ENCODE data around the gene CCDC15. TPM values are rescaled to one million over a fixed set of nuclear protein-coding genes. Genes with fewer than 3 reads are reported as not detected.

CCDC15 gene
- total and polyA plus RNA-seq, 2 of the 4 experiments (the other 2 are of a cell fraction) = 1.1 to 2.0 TPM

- Histone ChIP-seq H4K5ac (ENCODE audit: low read depth, low read length) (no peak overlapping the region), H3K4ac (ENCODE audit: low read depth, low read length) (no peak overlapping the region), H2BK120ac (ENCODE audit: low read depth, low read length) (no peak overlapping the region), H2BK5ac (ENCODE audit: low read depth, low read length, poor library complexity, severe bottlenecking) (no peak overlapping the region), H3K36me3 (ENCODE audit: control insufficient read depth, insufficient read depth, low read length) (no peaks in the 10 kb centered on the region; the same call in 1 of the 2 replicates), H2BK15ac (ENCODE audit: low read depth, low read length) (no peak overlapping the region), H2AK9ac (replicated peaks; ENCODE audit: low read depth, low read length, poor library complexity) (no peak overlapping the region), H3K56ac (ENCODE audit: extremely low read depth, insufficient read depth, low read length) (no peak overlapping the region), H4K91ac (ENCODE audit: insufficient read depth, low read depth, low read length) (no peak overlapping the region), H3K9me1 (ENCODE audit: insufficient read depth, low read length) (no peaks in the 10 kb centered on the region), H3K79me1 (ENCODE audit: low read depth in 1 of 2, low read length in 2 of 2) (no peaks in the 10 kb centered on the region), H3K9ac (ENCODE audit: low read depth, low read length) (no peak overlapping the region), H3K14ac (replicated peaks; ENCODE audit: low read depth, low read length) (no peak overlapping the region), H3K27me3 (ENCODE audit: control insufficient read depth, insufficient read depth, low read length) (no peaks in the 10 kb centered on the region), H2AK5ac (ENCODE audit: low read depth, low read length) (no peak overlapping the region), H3K27ac (ENCODE audit: insufficient read depth, low read length) (no peak overlapping the region), H4K20me1 (ENCODE audit: insufficient read depth, low read length) (no peaks in the 10 kb centered on the region), H4K8ac (ENCODE audit: low read depth in 2 of 2, low read length in 2 of 2) (no peak overlapping the region), H3K18ac (ENCODE audit: low read depth, low read length) (no peak overlapping the region), H3K4me1 (ENCODE audit: control insufficient read depth, insufficient read depth, low read length) (no peaks in the 10 kb centered on the region), H3K9me3 (ENCODE audit: control insufficient read depth, insufficient read depth, low read length) (peaks cover 2% of the 10 kb centered on the region), H3K4me3 (ENCODE audit: insufficient read depth, low read depth, low read length) (no peak overlapping the region), H2BK20ac (ENCODE audit: low read depth, low read length) (no peak overlapping the region), H2AFZ (replicated peaks; ENCODE audit: low read length, poor library complexity) (no peak overlapping the region), H3K23ac (ENCODE audit: low read depth, low read length) (no peak overlapping the region), H3K4me2 (ENCODE audit: low read depth, low read length) (no peak overlapping the region)
- ChIA-PET CTCF (no interaction called here), POLR2A (ENCODE audit: unreplicated experiment) (no interaction called here)
- in situ Hi-C loops (cut with MboI; ENCODE audit: low sequenced_read_pairs) (loop anchor here (10.0 kb wide), 2 partner anchors 166 to 446 kb away; no protein-coding TSS in a partner anchor), intact Hi-C loops (cut with micrococcal nuclease) (no loop called here), dilution Hi-C loops (cut with HindIII; ENCODE audit: low sequenced_read_pairs, unreplicated experiment) (no loop called here)
- BruUV-seq (replicated peaks) = no TSS peak
- DNase-seq = no peak
- TF ChIP-seq USF2 (IDR thresholded peaks at IDR 0.05; ENCODE audit: low read depth, low read length) (no peak), BHLHE40 (IDR thresholded peaks at IDR 0.05; ENCODE audit: low read depth, low read length) (no peak), FOS (IDR thresholded peaks at IDR 0.05; ENCODE audit: low read depth, low read length) (no peak), CHD1 (IDR thresholded peaks at IDR 0.05; ENCODE audit: low read depth, low read length) (no peak), RCOR1 (IDR thresholded peaks at IDR 0.05; ENCODE audit: insufficient replicate concordance, low read length) (no peak), POLR2A (IDR thresholded peaks at IDR 0.05; ENCODE audit: low read depth, low read length) (no peak), MAFK (IDR thresholded peaks at IDR 0.05; ENCODE audit: low read depth, low read length) (no peak)
- TF ChIP-seq, protein P1, sequence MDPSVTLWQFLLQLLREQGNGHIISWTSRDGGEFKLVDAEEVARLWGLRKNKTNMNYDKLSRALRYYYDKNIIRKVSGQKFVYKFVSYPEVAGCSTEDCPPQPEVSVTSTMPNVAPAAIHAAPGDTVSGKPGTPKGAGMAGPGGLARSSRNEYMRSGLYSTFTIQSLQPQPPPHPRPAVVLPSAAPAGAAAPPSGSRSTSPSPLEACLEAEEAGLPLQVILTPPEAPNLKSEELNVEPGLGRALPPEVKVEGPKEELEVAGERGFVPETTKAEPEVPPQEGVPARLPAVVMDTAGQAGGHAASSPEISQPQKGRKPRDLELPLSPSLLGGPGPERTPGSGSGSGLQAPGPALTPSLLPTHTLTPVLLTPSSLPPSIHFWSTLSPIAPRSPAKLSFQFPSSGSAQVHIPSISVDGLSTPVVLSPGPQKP (IDR thresholded peaks at IDR 0.05; ENCODE audit: borderline replicate concordance, low read depth, low read length) = no peak
- WGBS, 2 experiments (ENCODE audit: extremely low coverage in 2 of 2, insufficient read length in 1 of 2) = no CpG with 5 or more reads among the region's 2 CpGs
- ATAC-seq (ENCODE audit: low read depth) = no peak
Measured at GRCh38 chr11:124978316-124978715, 24.3 kb downstream of the CCDC15 start.

Data from IMR-90 (cell line).